CD1c-positive myeloid dendritic cell (primary cell): ENCODE measurements around the gene SFXN3.

Experiments used
- DNase-seq: peaks from one replicate; pipeline ENCODE4 v3.0.0-alpha.2; 2016; ENCODE audit errors: extremely low spot score

Gene SFXN3

DNA sequence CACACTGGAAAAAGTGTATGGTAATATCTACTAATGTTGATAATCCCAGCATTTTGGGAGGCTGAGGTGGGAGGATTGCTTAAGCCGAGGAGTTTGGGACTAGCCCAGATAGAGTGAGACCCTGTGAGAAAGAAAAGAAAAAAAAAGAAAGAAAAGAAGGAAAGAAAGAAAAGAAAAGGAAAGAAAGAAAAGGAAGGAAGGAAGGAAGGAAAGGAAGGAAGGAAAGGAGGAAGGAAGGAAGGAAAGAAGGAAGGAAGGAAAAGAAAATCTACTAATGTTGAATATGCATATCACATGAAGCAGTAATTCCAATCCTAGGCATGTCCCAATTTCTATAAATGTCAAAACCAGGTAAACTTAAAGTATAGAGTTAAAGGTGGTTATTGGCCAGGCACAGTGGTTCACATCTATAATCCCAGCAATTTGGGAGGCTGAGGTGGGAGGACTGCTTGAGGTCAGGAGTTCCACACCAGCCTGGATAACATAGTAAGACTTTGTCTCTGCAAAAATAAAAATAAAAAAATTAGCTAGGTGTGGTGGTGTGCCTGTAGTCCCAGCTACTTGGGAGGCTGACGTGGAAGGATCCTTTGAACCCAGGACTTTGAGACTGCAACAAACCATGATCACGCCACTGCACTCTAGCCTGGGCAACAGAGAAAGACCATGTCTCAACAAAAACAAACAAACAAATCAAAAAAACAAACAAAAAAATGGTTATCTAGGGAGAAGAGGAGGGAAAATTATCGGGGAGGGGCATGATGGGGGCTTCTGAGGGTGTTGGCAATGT is 25.5 kb downstream of the SFXN3 start:
- DNase-seq, result no peak

DNA sequence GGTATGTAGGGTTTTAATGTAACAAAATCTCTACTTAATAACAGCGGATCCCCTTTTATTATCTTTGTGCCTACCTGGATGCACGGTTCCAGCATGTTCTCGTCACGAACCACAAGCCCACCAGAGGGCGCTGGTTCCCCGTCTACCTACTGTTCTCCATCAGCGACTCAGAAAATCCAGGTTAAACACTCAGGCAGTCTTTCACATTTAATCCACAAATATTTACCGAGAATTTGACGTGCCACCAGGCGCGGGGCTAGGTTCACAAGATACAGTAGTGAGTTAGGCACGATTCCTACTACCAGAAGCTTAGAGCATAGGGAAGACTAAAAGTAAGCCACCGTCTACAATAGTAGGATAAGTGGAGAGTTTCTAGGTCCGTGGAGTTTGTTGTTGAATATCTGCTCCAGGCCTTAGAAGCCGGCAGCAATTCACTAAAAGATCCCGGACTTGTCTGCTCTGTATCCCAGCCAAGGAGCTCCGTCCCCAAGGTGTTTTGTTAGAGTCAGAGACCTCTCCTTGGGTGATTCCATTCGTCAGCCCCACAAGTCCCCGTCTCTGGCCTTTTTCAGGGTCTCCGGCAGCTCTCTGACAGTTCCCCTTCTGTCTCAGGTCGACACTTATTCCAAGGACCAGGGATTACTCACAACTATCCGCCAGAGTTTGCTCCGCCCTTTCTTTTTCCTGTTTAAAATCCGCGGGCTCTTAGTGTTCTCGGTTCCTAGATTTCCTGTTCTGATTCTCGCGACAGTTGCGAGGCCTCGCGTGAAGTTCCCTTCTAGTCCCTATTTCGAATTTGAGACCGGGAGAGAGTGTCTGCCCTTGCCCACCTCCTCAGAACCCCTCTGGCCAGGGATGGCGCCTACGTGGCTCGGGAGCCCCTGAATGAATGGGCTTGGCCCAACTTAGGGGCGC is 29.3 kb downstream of the SFXN3 start:
- peak; percentile 98 for DNase-seq

DNA sequence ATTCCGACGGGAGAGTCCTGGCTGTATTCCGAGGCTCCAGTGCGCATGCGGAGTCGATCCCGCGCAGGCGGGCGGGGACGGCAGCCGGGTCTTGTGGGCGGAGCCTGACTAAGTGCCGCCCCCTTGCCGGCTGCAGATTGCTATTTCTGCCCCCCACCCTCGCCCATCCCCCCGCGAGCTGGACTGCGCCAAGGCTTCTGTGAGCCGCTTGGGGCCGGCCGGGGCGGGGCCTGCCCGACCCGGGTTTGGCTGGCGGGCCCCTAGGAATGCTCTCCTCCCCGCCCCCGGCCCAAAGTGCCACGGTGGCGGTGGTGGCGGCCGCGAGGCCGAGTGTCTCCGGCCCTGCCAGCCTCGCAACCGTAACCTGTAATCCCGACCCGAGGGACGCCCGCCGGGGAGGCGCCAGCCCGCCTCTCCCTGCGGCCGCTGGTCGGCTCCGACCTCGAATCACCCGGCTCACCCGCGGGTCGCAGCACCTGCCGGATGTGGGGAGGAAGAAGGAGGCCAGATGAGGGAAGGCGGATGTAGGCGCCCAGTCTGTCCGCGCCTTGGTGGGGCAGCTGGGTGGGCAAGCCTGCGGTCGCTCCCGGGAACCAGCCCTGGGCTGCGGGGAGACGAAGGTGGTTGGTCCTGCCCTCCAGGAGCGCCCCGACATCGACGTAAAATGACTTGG is 30.1 kb downstream of the SFXN3 start:
- DNase-seq, result peak; percentile 90

DNA sequence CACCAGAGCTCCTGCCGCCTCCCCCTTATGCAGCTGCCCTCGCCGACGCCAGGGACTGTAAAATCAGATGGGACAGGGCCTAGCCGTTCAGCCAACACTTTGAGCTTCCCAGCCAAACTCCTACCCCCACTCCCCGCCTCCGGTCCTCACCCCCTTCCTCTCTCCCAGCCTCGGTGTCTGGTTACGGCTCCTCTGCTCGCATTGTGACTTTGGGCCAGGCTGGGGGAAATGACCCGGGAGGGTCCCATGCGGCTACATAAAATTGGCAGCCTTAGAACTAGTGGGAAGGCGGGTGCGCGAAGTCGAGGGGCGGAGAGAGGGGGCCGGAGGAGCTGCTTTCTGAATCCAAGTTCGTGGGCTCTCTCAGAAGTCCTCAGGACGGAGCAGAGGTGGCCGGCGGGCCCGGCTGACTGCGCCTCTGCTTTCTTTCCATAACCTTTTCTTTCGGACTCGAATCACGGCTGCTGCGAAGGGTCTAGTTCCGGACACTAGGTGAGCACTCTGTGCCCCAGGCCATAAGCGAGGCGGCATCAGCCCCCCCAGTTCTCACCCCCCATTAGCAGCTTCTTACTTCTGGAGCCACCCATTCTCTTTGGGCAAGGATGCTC is 30.7 kb downstream of the SFXN3 start, which contains the start of gene KAZALD1:
TSS of gene KAZALD1 (plus strand) at position 366 of the 608 bp plus-strand sequence. CDS start 604 bp downstream, outside the sequence.
- no peak for DNase-seq

DNA sequence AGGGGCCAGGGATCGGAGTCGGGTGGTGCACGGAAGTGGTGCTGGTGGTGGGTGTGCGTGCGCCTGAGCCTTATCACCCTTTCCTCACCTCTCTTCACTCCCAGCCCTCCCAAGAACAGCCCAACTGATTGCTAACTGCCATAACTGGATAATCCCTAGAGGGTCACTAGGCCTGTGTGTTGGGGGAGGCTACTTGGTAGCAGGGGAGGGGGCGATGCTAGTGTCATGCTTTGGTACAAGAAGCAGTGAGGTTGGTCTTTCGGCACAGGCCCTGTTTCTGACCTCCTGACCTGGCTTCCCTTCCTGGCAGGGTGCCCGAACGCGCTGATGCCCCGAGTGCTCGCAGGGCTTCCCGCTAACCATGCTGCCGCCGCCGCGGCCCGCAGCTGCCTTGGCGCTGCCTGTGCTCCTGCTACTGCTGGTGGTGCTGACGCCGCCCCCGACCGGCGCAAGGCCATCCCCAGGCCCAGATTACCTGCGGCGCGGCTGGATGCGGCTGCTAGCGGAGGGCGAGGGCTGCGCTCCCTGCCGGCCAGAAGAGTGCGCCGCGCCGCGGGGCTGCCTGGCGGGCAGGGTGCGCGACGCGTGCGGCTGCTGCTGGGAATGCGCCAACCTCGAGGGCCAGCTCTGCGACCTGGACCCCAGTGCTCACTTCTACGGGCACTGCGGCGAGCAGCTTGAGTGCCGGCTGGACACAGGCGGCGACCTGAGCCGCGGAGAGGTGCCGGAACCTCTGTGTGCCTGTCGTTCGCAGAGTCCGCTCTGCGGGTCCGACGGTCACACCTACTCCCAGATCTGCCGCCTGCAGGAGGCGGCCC is 31.4 kb downstream of the SFXN3 start:
- DNase-seq, result peak; percentile 54

DNA sequence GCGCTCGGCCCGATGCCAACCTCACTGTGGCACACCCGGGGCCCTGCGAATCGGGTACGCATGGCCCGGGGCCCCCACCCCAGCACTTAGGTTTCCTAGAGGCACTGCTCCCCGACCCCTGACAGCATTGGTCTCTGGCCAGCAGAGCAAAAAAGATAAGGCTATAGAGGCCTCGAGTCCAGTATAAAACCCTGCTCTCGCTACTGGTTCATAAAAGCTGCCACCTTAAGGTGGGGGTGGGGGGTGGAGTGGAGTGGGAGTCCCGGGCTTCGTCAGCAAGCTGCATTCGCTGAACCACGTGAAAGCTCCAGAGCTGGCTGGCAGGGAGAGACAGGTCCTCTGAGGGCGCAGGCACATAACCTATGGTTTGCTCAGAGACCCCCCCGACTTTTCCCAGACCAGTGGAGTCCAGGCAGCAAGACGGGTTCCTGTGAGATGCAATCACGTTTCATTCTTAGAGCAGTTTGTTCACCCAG is 32.1 kb downstream of the SFXN3 start:
- no peak for DNase-seq

DNA sequence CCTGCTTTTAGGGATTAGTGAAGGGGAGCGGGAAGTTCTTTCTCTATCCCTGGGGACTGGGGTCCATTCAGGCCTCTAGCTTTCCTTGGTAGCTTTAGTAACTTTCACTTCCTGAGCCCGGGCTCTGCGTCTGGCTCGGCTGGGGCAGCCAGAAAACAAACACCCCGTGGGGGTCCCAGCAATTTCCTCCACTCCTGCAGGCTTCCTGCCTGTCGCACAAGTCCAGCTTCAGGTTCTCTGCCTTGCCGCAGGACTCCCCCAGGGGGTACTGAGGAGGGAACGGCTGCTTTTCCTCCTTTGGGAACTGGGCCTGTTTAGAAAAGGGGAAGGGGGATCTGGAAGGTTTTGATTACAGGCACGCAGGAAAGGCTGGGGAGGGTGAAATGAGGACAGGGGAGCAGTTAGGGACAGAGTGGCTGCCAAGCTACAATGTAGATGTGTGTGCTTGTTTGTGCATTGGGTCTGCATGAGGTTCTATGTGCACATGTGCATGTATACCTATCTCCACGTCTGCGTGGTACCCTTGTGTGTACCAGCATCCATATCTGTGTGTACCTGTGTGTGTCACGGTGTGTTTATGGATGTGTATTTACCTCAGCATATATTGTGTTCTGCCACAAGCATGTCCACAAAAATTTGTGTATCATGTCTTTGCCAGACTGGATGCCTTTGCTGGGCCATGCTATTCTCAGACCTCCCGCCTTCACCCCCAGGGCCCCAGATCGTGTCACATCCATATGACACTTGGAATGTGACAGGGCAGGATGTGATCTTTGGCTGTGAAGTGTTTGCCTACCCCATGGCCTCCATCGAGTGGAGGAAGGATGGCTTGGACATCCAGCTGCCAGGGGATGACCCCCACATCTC is 32.7 kb downstream of the SFXN3 start:
- DNase-seq, result peak; percentile 34

DNA sequence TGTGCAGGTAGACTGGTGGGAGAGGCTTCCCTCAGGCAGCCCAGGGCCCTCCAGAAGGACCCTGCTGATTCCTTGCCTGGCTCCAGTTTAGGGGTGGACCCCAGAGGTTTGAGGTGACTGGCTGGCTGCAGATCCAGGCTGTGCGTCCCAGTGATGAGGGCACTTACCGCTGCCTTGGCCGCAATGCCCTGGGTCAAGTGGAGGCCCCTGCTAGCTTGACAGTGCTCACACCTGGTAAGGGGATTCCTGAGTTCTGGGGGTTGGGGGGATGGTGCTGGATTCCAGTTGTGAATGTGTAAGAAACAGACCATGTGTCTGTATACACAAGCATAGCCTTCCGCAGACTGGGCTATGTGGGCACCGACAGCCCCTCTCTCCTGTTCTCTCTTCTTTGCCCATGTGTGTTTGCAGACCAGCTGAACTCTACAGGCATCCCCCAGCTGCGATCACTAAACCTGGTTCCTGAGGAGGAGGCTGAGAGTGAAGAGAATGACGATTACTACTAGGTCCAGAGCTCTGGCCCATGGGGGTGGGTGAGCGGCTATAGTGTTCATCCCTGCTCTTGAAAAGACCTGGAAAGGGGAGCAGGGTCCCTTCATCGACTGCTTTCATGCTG is 33.5 kb downstream of the SFXN3 start:
- no peak for DNase-seq

DNA sequence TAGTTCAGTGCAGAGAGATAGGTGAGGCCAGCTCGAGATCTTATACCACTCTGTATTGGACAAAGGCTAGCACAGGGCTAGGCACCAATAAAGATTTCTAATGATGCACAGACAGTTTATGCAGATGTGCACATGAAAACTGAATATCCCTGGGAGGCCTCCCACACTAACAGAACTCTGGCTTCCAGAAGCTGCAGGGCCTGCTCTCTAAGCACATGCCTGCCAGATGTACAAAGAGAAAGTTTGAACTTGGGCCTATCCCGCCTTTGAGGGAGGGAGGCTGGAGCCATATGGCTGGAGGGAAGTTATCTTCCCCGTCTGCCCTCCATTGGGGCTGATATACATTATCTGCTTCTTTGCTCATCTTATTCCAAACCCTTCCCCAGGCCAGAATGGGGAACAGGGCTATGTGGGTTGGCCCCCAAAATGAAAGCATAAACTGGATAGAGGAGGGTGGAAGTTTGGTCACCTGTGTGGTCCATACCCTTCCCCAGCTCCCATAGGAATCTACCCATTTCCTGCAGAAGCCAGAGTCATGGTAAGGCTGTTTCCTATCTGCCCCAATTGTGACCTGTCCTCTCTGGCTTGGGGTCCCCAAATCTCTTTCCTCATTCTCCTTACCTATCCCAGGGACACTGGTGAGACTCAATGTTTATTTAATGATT is 34.6 kb downstream of the SFXN3 start:
- no peak for DNase-seq

DNA sequence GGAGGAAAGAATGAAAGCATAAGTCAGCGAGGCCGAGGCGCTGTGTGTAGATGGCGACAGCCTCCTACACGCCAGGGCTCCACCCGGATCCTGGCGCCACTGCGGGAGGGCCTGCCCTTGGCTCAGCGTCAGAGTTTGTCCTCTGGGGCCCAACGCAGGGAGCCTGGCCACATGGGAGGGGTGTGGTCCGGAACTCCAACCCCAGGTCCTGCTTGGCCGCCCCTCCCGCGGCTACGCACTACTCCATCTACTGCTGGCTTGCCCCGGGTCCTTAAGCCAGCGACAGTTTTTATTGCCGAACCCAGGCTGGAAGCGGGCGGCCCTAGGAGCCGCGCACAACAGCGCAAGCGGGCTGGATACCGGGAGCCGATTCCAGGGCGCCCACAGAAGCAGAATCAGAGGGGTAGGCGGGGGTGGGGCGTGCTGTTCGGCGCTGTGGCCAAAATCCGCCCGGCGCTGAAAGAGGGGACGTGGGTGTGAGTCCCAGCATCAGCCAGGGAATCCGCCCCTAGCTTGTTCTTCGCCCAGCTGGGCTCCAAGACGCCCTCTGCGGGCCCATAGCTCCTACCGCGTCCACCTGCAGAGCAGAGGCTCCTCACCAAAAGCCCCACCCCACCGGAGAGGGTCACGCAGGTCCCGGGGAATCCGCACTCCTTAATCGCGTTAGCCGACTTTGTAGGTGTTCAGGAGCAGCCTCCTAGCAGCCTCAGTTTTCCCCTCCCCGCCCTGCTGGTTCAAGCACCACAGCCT is 35.3 kb downstream of the SFXN3 start:
- peak; percentile 79 for DNase-seq

DNA sequence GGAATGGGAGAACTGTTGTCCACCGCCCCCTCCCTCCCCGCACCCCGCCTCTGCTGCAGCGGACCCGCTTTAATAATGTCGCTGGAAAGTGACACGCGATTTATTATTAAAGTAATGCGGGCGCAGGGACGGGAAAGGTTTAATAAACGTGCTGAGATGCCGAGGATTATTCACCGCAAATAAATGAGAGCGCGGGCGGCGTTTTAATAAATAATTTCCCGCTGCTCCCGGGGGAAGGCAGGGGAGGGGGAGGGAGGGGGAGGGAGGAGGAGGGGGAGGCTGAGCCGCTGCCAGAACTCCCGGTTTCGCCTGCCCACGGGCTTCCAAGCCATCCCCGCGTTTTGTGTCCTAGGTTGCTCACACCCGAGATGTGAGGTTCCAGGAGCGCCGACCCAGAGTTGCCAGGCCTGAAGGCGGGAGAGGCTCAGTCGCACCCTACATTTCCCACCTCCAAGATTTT is 35.9 kb downstream of the SFXN3 start:
- no peak for DNase-seq

DNA sequence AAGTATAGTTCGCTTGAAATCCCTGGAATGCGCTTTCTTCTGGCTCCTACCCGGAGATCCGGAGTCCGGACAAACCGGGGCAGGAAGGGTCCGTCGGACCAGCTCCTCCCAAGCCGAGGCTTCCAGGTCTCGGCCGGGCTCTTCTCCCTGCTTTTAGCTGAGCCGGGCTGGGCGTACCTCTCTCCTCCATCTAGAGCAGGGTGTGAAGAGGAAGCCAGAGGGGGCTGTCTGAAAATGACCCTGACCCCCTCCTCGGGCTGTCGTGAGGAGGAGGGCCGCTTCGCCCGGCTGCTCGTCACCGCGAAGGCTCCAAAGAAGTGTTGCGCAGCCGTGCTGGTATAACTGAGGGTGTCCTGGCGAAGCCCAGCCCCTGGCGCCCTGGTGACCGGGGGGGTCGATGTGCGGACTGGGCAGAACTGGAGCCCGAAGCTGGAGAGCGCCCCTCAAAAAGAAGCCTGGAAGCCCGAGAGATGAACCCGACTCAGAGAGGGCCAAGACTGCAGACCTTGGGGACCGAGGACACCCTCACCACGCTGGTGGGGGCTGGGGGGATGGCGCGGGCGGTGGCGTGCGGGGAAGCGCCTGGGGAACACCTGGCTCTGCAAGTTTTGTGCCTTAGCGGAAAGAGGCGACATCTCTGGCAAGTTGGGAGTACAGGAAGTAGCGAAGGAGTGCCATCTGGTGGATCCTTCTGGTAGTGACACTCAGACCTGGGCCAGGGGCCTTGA is 36.5 kb downstream of the SFXN3 start:
- DNase-seq, result peak; percentile 85

DNA sequence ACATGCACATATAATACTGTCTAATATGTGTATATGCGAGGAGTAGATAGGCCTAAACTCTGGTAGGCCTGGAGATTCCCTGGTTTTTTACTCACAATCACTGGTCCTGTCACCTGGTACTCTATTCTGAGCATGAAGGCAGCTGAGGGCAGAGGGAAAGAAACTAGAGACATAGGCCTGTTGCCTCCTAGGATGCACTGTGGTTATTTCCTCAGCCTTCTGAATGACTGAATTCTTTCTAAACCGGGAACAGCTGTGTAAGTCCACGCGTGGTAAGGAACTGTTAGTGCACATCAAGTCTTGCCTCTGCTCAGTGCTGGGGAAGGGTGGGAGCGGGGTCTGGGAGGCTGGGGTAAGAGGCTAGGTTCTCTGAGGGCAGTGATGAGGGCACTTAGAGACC is 38.4 kb downstream of the SFXN3 start:
- DNase-seq, result no peak

DNA sequence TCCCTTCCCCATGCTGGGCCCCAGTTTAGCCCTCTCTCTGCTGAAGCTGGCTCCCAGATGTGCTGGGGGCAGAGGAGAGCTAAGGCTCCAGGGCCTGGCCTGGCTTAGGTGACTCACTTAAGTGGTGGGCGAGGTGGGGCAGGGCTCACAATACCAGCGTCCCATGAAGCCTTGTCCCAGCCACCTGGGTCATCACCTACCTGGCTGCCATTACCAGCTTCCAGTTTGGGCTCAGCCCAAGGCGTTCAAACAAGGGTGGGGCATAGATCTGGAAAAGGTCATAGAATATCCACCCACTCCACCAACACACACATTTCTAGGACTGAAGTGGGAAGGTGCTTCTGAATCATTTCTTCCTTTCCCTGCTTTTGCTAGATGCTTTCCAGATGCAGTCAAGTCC is 39.1 kb downstream of the SFXN3 start:
- DNase-seq, result peak; percentile 30

DNA sequence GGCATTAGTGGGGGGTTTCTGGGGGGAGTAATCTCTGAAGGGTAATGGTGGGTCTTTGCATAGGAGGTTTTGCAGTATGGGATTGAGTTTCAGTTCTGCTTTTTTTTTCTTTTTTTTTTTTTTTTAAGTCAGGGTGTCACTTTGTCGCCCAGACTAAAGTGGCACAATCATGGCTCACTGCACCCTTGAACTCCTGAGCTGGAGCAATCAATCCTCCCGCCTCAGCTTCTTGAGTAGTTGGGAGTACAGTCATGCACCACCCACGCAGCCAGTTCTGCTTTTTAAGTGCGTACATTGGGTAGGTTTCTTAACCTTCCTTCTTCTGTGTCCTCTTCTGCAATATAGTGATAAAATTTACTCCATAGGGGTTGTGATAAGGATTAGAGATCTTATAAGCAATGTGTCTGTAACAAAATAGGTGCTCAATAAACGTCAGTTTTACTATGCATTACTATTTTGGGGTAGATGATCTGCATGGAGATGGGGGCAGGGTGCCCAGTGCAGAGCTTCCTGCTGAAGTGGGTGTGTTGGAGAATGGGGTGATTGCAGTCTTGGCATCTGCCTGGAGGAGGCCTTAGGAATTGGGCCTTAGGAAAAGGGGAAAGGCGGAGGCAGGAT is 40.3 kb downstream of the SFXN3 start:
- peak; percentile 99 for DNase-seq

DNA sequence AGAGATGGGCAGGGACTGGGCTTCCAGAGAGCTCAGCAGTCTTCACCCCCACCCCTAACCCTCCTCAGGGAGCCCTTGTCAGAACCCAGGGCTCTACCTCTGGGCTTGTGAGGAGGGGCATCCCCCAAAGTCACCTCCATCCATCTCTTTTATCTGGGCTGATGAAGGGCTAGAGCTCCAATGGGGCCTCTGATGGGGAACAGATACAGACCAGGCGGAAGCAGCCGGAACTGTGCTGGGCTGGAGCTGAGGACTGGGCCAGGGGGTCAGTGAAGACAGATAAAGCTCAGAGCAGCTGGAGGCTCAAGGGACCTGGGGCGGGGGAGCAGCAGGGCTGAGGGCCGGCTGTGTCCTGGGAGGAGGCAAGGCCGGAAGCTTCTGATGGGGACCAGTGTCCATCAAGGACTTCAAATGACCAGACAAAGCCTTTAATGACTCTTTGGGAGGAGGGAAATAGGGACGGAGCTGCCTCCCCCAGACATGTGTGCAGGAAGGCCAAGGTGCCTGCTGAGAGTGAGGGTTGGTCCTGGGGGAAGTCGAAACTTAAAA is 40.9 kb downstream of the SFXN3 start:
- DNase-seq, result no peak
